CD14-positive monocyte (primary cell): ENCODE measurements around the gene HSF2BP. TPM values are rescaled to one million over a fixed set of nuclear protein-coding genes. Genes with fewer than 3 reads are reported as not detected.
"Not testable (repeated sequence)": the region's sequence is repeated elsewhere in the genome, so short reads cannot be mapped to it uniquely, and the experiment has no call there.

Source experiments
- DNase-seq, 3 donors: peaks; one replicate each; pipeline ENCODE4 v3.0.0-alpha.2; 2011 to 2022
- H2AFZ ChIP-seq: 2 replicates; pipeline ENCODE4 v1.6.0; 2012; ENCODE audit warnings: mild to moderate bottlenecking, low read depth, low read length, inconsistent platforms; ENCODE audit not compliant: insufficient read depth, poor library complexity, severe bottlenecking
- H3K27ac ChIP-seq, 2 donors: 1 replicate in 1 of 2; 2 replicates in 1 of 2; pipeline ENCODE4 v1.5.1; 2012 to 2013; ENCODE audit warnings: low read length in 2 of 2, control low read depth in 1 of 2, inconsistent platforms in 1 of 2, low read depth in 1 of 2, mild to moderate bottlenecking in 1 of 2
- H3K27me3 ChIP-seq, 2 donors: one replicate each; pipeline versions ENCODE4 v1.6.0 to v1.6.1; 2011 to 2013; ENCODE audit warnings: low read length in 2 of 2; ENCODE audit not compliant: control insufficient read depth in 2 of 2, insufficient read depth in 2 of 2
- H3K36me3 ChIP-seq, 2 donors: replicated peaks in 1 of 2; 1 replicate in 1 of 2; 2 replicates in 1 of 2; pipeline versions ENCODE4 v1.5.1 to v1.6.1; 2012 to 2013; ENCODE audit warnings: low read length in 2 of 2, control low read depth in 1 of 2, inconsistent platforms in 1 of 2, mild to moderate bottlenecking in 1 of 2; ENCODE audit not compliant: insufficient read depth in 2 of 2, control insufficient read depth in 1 of 2
- H3K4me1 ChIP-seq, 2 donors: 1 replicate in 1 of 2; 2 replicates in 1 of 2; pipeline versions ENCODE4 v1.5.1 to v1.6.1; 2012 to 2013; ENCODE audit warnings: low read length in 2 of 2, control low read depth in 1 of 2, inconsistent platforms in 1 of 2, mild to moderate bottlenecking in 1 of 2, moderate library complexity in 1 of 2; ENCODE audit not compliant: insufficient read depth in 2 of 2, control insufficient read depth in 1 of 2
- H3K4me2 ChIP-seq: replicated peaks from 2 replicates; pipeline ENCODE3; 2012; ENCODE audit warnings: low read length, moderate library complexity, mild to moderate bottlenecking; ENCODE audit not compliant: poor library complexity, severe bottlenecking; ENCODE audit errors: extremely low read depth
- H3K4me3 ChIP-seq, 3 experiments: fragments of 200-600 bp in 1 of 3; sonication (generic) in 1 of 3; replicated peaks in 1 of 3; 1 replicate in 2 of 3; 2 replicates in 1 of 3; pipeline ENCODE4 v1.5.1; 2011 to 2013; ENCODE audit warnings: low read length in 3 of 3, mild to moderate bottlenecking in 3 of 3, control low read depth in 2 of 3, low read depth in 2 of 3, inconsistent platforms in 1 of 3, moderate library complexity in 1 of 3
- H3K79me2 ChIP-seq: 2 replicates; pipeline ENCODE4 v1.6.0; 2012; ENCODE audit warnings: mild to moderate bottlenecking, control low read depth, inconsistent platforms, low read length, moderate library complexity; ENCODE audit not compliant: insufficient read depth
- H3K9ac ChIP-seq: 2 replicates; pipeline ENCODE4 v1.6.0; 2017; ENCODE audit warnings: low read length, mild to moderate bottlenecking; ENCODE audit not compliant: insufficient read depth, poor library complexity, severe bottlenecking
- H3K9me3 ChIP-seq, 2 donors: replicated peaks in 1 of 2; 1 replicate in 1 of 2; 2 replicates in 1 of 2; pipeline versions ENCODE4 v1.5.1 to v1.6.1; 2012 to 2013; ENCODE audit warnings: low read length in 2 of 2, control low read depth in 1 of 2; ENCODE audit not compliant: control insufficient read depth in 1 of 2, insufficient read depth in 1 of 2
- H4K20me1 ChIP-seq: 2 replicates; pipeline ENCODE4 v1.6.0; 2012; ENCODE audit warnings: mild to moderate bottlenecking, low read length, control low read depth, moderate library complexity; ENCODE audit not compliant: insufficient read depth
- H3K27ac Mint-ChIP-seq, 7 donors: one replicate each; pipeline ENCODE4 v1.8.0; 2020; ENCODE audit warnings: mild to moderate bottlenecking in 7 of 7, mixed read lengths in 7 of 7, moderate library complexity in 6 of 7, inconsistent platforms in 2 of 7
- H3K27me3 Mint-ChIP-seq, 3 donors: one replicate each; pipeline ENCODE4 v1.8.0; 2021 to 2022; ENCODE audit warnings: low read depth in 3 of 3, mild to moderate bottlenecking in 3 of 3, mixed read lengths in 3 of 3, moderate library complexity in 3 of 3, inconsistent platforms in 1 of 3
- H3K36me3 Mint-ChIP-seq, 2 donors: one replicate each; pipeline ENCODE4 v1.8.0; 2020; ENCODE audit warnings: mixed read lengths in 2 of 2, inconsistent platforms in 1 of 2, mild to moderate bottlenecking in 1 of 2
- H3K4me1 Mint-ChIP-seq: one replicate; pipeline ENCODE4 v1.8.0; 2020; ENCODE audit warnings: mild to moderate bottlenecking, mixed read lengths
- H3K4me3 Mint-ChIP-seq, 2 donors: one replicate each; pipeline ENCODE4 v1.8.0; 2020; ENCODE audit warnings: mild to moderate bottlenecking in 2 of 2, mixed read lengths in 2 of 2, moderate library complexity in 1 of 2
- H3K9me3 Mint-ChIP-seq, 7 donors: one replicate each; pipeline ENCODE4 v1.8.0; 2020 to 2022; ENCODE audit warnings: mixed read lengths in 7 of 7, mild to moderate bottlenecking in 6 of 7, moderate library complexity in 6 of 7, inconsistent platforms in 2 of 7
- CTCF ChIP-seq: fragments of 200-600 bp; IDR thresholded peaks from one replicate; pipeline ENCODE4 v1.8.0; 2022; ENCODE audit warnings: antibody characterized with exemption, mild to moderate bottlenecking
- WGBS: methylation state at CpG from one replicate; pipeline ENCODE4 v1.1.5; 2013; ENCODE audit warnings: missing lambda C conversion rate; ENCODE audit not compliant: insufficient coverage; 5-methylcytosine and 5-hydroxymethylcytosine counted together
- intact Hi-C, 2 donors: fragments of 100-400 bp; cut with micrococcal nuclease; formaldehyde crosslinking; loops; one replicate each; pipeline versions ENCODE4 v1.15.0 to v1.15.1; 2023
- polyA plus RNA-seq, 3 donors: library from polyadenylated mRNA; depleted of rRNA in 1 of 3; unstranded in 2 of 3; stranded (reverse) in 1 of 3; fragments of 300-500 nt in 2 of 3; fragments of >200 nt in 1 of 3; fragmentation: Illumina TruSeq in 2 of 3; gene quantifications; 1 replicate in 2 of 3; 2 replicates in 1 of 3; pipeline ENCODE4 v1.2.3, GENCODE V29; 2012 to 2021

Gene HSF2BP
- polyA plus RNA-seq, 3 donors, result 0.20 TPM; not detected in 2

GRCh38 chr21:43619344-43619743 is 39.9 kb downstream of the HSF2BP start:
- H3K4me3 ChIP-seq, result no peak overlapping the region
- H3K79me2 ChIP-seq, result no peaks in the 10 kb centered on the region
- H3K36me3 Mint-ChIP-seq, result no peaks in the 10 kb centered on the region
- no peaks in the 10 kb centered on the region for H4K20me1 ChIP-seq
- H3K36me3 ChIP-seq, result no peaks in the 10 kb centered on the region
- peaks cover 0 to 7% (median 1%) of the 10 kb centered on the region in 3 donors for H3K27me3 Mint-ChIP-seq
- no peak for DNase-seq
- WGBS, result 90% methylated on average over 2 of the region's 4 CpGs
- no peaks in the 10 kb centered on the region for H3K4me1 Mint-ChIP-seq
- H3K4me1 ChIP-seq, result no peaks in the 10 kb centered on the region
- peaks cover 8 to 21% (median 19%) of the 10 kb centered on the region in 7 donors for H3K9me3 Mint-ChIP-seq
- no peaks in the 10 kb centered on the region for H3K27me3 ChIP-seq
- no peak overlapping the region for H3K27ac ChIP-seq
- intact Hi-C loops, result no loop called here
- no peak for TF ChIP-seq CTCF
- no peak overlapping the region for H3K4me2 ChIP-seq
- no peak overlapping the region for H3K27ac Mint-ChIP-seq
- peaks cover 9 to 14% of the 10 kb centered on the region in 2 donors for H3K9me3 ChIP-seq
- no peak overlapping the region for H2AFZ ChIP-seq
- no peak overlapping the region for H3K9ac ChIP-seq
- H3K4me3 Mint-ChIP-seq, result no peak overlapping the region

GRCh38 chr21:43618940-43619339 is 40.3 kb downstream of the HSF2BP start:
- H3K36me3 Mint-ChIP-seq, result no peaks in the 10 kb centered on the region
- no peak for TF ChIP-seq CTCF
- Histone ChIP-seq H4K20me1 (no peaks in the 10 kb centered on the region), H3K36me3 (no peaks in the 10 kb centered on the region), H3K4me1 (no peaks in the 10 kb centered on the region), H2AFZ (no peak overlapping the region), H3K9ac (no peak overlapping the region), H3K4me2 (no peak overlapping the region), H3K79me2 (no peaks in the 10 kb centered on the region), H3K9me3 (peaks cover 9 to 14% of the 10 kb centered on the region in 2 donors), H3K4me3 (no peak overlapping the region), H3K27ac (no peak overlapping the region), H3K27me3 (no peaks in the 10 kb centered on the region)
- no peak overlapping the region for H3K27ac Mint-ChIP-seq
- intact Hi-C loops, result no loop called here
- no peak overlapping the region for H3K4me3 Mint-ChIP-seq
- no peaks in the 10 kb centered on the region for H3K4me1 Mint-ChIP-seq
- peaks cover 8 to 22% (median 19%) of the 10 kb centered on the region in 7 donors for H3K9me3 Mint-ChIP-seq
- DNase-seq, result no peak
- no CpG with 5 or more reads among the region's 4 CpGs for WGBS
- peaks cover 0 to 7% (median 1%) of the 10 kb centered on the region in 3 donors for H3K27me3 Mint-ChIP-seq

GRCh38 chr21:43616861-43617260 is 42.4 kb downstream of the HSF2BP start:
- intact Hi-C loops, result not testable (repeated sequence)
- WGBS, result no CpG with 5 or more reads among the region's 3 CpGs
- H3K9me3 Mint-ChIP-seq, result peaks cover 8 to 22% (median 19%) of the 10 kb centered on the region in 7 donors

More at GRCh38 chr21:43616861-43617260, 42.4 kb downstream of the HSF2BP start:
- H3K4me3 Mint-ChIP-seq, H3K4me1 ChIP-seq, H3K4me1 Mint-ChIP-seq, H3K79me2 ChIP-seq, H3K27me3 ChIP-seq, H3K27me3 Mint-ChIP-seq, H3K4me2 ChIP-seq, H3K9ac ChIP-seq, H3K27ac ChIP-seq, H3K36me3 Mint-ChIP-seq, H3K4me3 ChIP-seq, H3K36me3 ChIP-seq, H2AFZ ChIP-seq, H4K20me1 ChIP-seq, DNase-seq, H3K27ac Mint-ChIP-seq: not testable (repeated sequence)
- H3K9me3 ChIP-seq, result peaks cover 9 to 14% of the 10 kb centered on the region in 2 donors
